Putamen (tissue), 1 donor: ENCODE measurements around the gene CD81.
"Not testable (repeated sequence)": the region's sequence is repeated elsewhere in the genome, so short reads cannot be mapped to it uniquely, and the experiment has no call there.

Source experiments
- DNase-seq: peaks from one replicate; pipeline ENCODE4 v3.0.0-alpha.2; 2016; ENCODE audit warnings: low spot score

The CD81 gene

GRCh38 chr11:2376751-2377451 lies at the start of gene CD81:
Gene CD81, plus strand, starts transcription at chr11:2377310. Its CDS starts 240 bp downstream, at chr11:2377550.
- peak; percentile 55 for DNase-seq

DNA sequence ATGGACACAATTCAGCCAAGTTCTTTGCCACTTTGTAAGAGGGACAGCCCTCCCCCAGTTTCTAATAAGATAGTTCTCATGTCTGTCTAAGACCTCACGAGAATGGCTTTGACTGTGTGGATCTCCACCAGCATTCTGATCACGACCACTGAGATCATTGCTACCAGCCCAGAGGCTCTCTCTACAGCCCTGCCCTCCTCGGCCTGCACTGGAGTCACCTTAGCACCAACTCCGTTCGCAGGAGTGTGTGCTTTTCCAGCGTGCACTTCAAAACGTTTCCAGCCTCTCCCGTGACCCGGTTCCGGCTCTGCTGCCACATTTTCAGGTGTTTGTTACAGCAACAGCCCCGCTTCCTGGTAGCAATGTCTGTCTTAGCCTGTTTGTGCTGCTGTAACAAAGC lies 49.1 kb upstream of the CD81 start:
- no peak for DNase-seq

- DNase-seq = no peak
Observed at GRCh38 chr11:2328656-2329354, 48.3 kb upstream of the CD81 start.

DNA sequence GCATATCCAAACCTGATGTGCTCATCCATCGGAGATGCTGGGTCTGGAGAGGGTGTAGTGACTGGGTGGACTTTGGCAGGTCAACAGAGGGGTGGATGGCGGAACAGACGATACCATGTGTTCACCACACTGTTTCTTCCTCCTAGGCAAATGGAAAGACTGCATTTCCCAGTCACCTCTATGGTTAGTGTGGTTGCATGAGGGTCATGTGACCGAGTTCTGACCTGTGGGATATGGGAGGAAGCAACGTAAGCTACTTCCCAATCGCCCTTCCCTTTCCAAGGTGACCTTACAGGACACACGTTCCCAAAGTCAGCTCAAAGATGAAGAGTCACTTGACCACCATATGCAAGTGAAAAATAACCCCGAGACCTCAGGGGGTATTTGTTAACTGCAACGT lies 47.6 kb upstream of the CD81 start:
- DNase-seq = no peak

- no peak for DNase-seq
Observed at GRCh38 chr11:2330696-2331095, 46.4 kb upstream of the CD81 start.

DNA sequence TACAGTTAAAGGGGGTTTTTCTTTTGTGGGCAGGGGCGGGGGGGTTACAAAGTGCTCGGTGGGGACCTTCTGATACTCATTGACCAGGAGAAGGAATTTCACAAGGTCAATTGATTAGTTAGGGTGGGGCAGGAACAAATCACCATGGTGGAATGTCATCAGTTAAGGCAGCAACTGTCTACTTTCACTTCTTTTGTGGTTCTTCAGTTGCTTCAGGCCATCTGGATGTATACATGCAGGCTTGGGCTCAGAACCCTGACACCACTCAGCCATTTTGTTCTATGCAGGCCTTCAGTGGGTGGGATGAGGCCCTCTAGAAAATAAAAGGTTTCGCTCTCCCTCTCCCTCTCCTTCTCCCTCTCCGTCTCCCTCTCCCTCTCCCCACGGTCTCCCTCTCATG lies 45.7 kb upstream of the CD81 start:
- DNase-seq = no peak

- DNase-seq = not testable (repeated sequence)
Observed at GRCh38 chr11:2332569-2332968, 44.5 kb upstream of the CD81 start.

- DNase-seq = not testable (repeated sequence)
Observed at GRCh38 chr11:2333486-2334205, 43.5 kb upstream of the CD81 start.

DNA sequence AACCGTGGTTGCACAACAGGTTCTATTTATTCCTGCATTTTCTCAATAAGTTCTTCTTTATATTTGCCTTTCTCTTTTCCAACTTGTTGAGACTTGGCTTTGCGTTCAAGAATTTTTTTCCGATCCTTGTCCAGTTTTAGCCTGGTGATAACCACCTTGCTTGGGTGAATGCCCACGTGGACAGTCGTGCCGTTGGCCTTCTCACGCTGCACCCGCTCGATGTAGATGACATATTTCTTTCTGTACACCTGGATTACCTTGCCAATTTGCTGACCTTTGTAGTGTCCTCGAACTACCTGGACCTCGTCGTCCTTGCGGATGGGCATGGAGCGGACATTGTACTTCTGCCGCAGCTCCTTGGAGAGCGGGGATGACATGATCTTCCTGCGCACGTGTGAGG lies 41.8 kb upstream of the CD81 start:
- not testable (repeated sequence) for DNase-seq

GRCh38 chr11:2338760-2339159 lies 38.4 kb upstream of the CD81 start:
- DNase-seq = not testable (repeated sequence)

GRCh38 chr11:2342557-2342956 lies 34.6 kb upstream of the CD81 start:
- no peak for DNase-seq

DNA sequence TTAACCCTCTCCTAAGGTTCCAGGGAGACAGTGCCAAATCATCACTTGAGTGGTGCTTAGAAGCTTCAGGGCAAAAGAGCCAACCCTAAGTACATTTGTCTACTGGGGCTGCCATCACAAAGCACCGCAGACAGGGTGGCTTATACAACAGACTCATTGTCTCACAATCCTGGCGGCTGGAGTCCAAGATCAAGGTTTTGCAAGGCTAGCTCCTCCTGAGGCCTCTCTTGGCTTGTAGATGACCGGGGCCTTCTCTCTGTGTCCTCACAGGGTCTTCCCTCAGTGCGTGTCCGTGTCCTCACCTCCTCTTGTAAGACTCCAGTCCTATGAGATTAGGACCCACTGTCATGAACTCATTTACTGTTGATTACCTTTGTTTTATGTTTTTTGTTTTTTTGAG lies 34.1 kb upstream of the CD81 start:
- DNase-seq = no peak

DNA sequence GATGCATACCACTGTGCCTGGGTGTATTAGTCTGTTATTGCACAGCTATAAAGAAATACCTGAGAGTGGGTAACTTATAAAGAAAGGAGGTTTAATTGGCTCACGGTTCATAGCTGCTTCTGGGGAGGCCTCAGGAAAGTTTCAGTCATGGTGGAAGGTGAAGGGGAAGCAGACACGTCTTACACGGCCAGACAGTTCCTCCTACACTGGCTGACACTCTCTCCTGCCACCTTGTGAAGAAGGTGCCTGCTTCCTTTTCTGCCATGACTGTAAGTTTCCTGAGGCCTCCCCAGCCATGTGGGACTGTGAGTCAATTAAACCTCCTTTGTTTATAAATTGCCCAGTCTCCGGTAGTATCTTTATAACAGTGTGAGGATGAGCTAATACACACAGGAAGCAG lies 33.6 kb upstream of the CD81 start:
- DNase-seq = no peak

GRCh38 chr11:2345050-2345449 lies 32.1 kb upstream of the CD81 start:
- DNase-seq = no peak

DNA sequence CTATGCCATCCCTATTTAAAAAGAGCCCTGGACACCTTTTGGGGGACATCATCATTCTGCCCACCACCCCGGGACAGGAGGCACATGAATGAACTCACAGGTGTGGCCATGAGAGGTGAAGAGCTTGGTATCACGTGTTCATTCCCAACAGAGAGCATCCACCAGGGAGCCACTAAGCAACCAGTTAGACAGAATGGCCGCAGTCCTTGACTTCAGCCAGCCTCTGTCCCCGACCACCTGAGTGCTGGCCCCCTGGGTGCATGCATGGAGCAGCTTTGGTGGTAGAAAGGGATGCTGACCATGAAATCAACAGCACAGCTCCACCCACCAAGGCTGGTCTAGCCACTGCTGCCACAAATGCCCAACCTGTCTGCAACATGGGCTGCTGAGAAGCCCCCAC lies 31.1 kb upstream of the CD81 start:
- DNase-seq = no peak

DNA sequence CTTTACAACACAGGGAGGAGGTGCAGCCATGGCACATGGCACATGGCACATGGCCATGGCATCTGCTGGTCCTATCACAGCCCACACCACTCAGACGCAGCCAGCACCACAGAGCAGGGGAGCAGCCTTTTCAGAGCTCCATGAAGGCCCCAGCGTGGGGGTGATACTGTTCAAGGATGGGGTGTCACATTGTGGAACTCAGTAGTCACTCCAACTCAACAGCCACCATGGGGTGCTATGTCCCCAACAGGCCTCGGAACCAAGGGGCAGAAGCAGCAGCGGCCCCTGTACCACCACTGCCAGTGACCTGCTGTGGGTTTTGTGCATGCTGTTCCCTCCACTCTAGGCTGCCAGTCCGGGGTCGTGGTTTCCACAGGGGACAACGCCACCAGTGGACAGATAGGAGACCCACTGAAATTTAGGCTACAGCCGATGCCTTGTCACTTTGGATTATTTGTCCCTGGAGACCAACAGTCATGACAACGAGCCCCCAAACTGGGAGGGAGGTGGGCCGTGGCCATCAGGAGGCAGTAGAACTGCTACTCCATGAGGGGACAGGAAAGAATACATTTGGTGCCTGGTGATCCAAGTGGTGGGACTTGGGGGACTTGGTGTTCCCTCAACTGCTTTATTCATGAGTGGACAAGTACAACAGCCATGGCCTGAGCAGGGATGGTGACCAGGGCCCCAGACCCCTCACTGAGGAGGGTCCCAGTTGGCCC lies 30.4 kb upstream of the CD81 start:
- no peak for DNase-seq

DNA sequence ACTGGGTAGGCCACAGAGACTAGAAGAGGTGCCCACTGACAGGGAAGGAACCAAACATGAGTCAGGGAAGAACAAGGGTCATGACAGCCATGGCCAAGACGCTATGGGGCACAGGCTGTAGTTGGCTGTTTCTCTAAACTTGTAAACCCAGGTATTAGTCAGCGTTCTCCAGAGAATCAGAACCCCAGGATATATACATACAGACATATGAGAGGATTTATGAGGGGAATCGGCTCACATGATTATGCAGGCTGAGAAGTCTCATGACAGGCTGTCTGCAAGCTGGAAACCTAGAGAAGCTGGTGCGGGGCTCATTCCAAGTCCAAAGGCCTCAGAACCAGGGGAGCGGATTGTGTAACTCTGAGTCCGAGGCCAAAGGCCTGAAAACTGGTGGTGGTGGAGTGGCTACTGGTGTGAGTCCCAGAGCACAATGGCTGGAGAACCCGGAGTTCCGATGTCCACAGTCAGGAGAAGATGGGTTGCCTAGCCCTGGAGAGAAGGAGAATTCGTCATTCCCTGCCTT lies 29.7 kb upstream of the CD81 start:
- DNase-seq = no peak

DNA sequence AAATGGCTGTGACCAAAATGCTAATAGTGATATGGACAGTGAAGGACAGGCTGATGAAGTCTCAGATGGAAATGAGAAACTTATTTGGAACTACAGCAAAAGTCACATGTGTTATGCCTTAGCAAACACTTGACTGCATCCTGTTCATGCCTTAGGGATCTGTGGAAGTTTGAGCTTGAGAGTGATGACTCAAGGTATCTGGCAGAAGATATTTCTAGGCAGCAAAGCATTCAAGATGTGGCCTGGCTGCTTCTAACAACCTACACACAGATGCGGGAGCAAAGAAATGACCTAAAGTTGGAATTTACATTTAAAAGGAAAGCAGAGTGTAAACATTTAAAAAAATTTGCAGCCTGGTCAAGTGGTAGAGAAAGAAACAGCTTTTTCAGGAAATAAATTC lies 28.1 kb upstream of the CD81 start:
- DNase-seq = no peak

DNA sequence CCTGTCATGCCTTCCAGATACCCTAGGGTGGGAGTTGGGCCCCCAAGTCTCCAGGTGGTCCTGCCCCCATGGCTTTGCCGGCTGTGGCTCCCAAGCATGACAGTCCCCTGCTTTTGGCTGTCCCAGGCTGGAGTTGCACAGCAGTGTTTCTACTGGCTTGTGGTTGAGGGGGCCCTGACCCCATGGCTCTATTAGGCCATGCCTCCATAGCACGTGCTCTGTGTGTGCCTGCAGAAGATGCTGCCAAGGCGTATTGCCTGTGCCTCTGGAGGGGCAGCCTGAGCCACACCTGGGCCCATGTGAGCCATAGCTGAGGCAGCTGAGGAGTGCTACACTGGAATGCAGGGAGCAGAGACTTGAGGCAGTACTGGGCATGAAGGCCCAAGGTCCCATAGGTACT lies 25.4 kb upstream of the CD81 start:
- no peak for DNase-seq

DNA sequence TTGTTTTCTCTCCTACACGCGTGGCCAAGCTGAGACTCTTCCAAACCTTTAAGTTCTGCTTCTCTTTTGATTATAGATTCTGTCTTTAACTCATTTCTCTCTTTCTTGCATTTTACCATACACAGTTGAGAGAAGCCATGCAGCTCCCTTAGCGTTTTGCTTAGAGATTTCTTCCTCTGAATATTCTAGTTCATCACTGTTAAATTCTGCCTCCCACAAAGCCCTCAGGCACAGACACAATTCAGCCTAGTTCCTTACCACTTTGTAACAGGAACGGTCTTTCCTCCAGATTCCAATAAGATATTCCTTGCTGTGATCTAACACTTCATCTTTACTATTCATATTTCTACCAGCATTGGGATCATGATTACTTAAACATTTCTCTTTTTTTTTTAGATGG lies 24.7 kb upstream of the CD81 start:
- DNase-seq = no peak

DNA sequence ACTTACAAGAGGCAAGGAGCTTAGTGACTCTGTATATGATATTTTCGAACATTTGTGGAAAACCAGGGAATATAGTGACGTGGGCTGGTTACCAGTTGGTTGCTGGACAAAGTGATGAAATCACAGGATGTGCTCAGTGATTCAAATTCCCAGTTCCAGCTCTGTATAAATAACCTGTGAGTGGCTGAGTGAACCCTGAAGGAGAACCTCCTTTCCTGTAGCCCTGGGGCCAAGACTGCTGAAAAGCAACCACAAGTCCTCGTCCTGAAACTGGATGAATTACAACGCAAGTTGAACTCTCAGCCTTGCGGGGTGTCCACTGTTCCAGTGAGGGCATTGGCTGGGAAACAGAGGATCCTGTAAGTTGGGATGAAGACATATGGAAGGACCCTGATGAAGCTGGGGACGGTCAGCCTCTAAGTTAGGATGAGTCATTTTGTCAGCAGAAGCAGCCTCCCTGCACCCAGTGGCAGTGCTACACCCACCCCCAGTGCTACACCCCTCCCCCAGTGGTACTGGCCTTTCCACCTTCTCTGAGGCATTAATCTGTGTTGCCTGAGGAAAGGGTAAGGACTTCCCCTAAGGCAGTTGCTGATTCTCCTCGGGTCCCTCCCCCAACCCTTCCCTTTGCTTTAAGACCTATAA lies 22.0 kb upstream of the CD81 start:
- DNase-seq = no peak

DNA sequence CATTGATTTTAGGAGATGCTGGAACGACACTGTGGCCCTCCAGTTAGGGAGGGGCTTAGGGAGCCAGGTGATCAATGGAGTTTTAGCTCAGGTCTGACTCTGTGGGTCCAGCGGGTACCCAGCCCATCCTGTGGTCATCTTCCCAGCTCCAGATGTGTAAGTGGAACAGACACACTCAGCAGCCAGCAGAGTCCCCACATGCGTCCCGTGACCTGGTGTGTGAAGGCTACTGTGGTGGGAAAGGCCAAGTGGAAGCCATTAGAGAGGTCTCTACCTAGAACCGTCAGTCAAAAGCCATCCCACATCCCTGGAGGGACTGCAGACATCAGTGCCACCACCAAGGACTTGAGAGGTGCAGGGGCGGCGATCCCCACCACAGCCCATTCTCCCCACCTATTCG lies 19.9 kb upstream of the CD81 start:
- no peak for DNase-seq
